WI38 (cell line): ENCODE data around the gene AGMO.

Experiments
- H3K4me3 ChIP-seq: 2 replicates; pipeline ENCODE4 v1.5.1; 2011; ENCODE audit warnings: low read depth, mild to moderate bottlenecking, control low read depth, low read length
- TF ChIP-seq, protein P1 (sequence below): IDR thresholded peaks from 2 replicates; pipeline ENCODE4 v1.5.1; 2012; ENCODE audit warnings: low read depth, mild to moderate bottlenecking, control low read depth, low read length

AGMO gene

DNA sequence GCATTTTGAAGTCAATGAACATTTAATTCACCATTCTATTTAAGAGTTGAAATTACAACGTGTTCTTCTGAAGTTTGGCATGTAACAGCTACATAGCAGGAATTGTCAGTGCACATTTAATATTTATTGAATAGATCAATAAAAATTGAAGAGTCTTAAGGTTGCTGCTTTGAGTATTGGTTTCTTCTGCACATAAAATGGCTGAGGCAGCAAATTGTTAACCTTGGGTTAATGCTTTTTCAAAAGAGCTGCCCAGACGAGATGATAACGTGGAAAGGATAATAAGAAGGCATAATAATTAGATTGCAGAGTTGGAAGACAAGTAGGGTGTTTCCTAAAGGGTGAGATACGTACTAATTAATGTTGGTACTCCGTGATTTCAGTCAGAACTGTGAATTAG is 203.7 kb downstream of the AGMO start:
- H3K4me3 ChIP-seq, result no peak overlapping the region
- TF ChIP-seq, protein P1, sequence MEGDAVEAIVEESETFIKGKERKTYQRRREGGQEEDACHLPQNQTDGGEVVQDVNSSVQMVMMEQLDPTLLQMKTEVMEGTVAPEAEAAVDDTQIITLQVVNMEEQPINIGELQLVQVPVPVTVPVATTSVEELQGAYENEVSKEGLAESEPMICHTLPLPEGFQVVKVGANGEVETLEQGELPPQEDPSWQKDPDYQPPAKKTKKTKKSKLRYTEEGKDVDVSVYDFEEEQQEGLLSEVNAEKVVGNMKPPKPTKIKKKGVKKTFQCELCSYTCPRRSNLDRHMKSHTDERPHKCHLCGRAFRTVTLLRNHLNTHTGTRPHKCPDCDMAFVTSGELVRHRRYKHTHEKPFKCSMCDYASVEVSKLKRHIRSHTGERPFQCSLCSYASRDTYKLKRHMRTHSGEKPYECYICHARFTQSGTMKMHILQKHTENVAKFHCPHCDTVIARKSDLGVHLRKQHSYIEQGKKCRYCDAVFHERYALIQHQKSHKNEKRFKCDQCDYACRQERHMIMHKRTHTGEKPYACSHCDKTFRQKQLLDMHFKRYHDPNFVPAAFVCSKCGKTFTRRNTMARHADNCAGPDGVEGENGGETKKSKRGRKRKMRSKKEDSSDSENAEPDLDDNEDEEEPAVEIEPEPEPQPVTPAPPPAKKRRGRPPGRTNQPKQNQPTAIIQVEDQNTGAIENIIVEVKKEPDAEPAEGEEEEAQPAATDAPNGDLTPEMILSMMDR, result no peak

DNA sequence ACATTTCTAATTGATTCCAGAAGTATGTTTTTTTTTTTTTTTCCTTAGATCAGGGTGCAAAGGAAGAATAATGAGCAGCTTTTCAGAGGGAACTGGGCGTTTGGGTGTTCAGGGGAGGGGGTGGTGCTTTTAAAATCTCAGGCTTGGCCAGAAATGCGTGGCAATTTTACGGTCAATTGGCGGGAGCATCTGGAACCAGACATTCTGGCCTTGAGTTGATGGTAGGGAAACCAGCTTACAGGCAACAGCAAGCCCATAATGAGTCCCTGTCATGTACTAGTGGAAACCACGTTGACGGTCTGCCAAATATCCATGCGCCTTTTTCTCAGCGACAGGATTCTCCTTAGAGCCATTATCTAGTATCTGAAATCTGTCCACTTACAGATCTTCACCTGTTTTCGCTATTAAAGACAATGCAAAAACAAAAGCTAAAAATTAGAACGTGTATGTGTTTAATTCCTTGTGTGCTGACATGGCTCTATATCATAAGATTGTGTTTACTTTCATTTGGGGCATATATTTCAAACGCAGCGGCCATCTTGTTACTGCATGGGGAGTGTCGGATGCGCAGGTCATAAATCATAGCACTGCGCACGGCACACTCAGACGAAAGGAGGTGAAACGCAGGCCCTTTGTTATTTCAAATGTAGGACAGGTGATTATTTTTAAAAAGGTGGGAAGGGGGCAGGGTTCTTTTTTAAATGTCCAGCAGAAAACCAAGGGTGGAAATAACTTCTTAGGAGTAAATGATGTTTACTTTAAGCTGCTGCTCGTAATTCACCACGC is 209.2 kb downstream of the AGMO start:
- TF ChIP-seq, protein P1, result no peak

DNA sequence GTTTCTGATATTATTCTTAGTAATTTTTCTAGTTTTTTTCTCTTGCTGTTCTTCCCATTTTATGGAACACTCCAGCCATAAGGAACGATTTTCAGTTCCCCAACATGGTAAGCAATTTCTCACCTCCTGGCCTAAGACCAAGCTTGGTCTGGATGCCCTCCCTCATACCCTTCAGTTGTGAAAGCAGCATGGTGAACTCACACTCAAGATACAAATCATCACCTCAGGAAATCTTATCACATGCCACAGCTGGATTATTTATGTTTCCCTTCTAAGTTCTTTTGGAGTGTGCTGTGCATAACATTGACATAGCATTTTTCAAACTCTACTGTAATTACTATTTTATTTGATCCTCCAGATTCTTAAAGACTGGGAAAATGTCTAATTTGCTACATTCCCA is 216.6 kb downstream of the AGMO start:
- no peak overlapping the region for H3K4me3 ChIP-seq
- TF ChIP-seq, protein P1, result no peak

More for the DNA sequence above, 209.2 kb downstream of the AGMO start:
- H3K4me3 ChIP-seq, result no peak overlapping the region

DNA sequence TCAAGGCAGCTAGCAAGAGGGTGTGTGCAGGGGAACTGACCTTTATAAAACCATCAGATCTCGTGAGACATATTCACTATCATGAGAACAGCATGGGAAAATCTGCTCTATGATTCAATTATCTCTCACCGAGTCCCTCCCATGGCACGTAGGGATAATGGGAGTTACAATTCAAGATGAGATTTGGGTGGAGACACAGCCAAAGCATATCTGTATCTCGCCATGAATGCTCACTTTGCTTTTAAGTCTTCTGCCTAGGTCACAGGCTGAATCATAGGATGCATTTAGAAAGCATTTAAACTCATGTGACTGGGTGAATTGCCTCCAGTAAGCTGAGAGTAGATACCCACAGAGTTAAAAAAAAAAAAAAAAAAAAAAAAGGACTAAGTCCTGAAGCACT is 220.0 kb downstream of the AGMO start:
- TF ChIP-seq, protein P1, result no peak
- H3K4me3 ChIP-seq, result no peak overlapping the region

DNA sequence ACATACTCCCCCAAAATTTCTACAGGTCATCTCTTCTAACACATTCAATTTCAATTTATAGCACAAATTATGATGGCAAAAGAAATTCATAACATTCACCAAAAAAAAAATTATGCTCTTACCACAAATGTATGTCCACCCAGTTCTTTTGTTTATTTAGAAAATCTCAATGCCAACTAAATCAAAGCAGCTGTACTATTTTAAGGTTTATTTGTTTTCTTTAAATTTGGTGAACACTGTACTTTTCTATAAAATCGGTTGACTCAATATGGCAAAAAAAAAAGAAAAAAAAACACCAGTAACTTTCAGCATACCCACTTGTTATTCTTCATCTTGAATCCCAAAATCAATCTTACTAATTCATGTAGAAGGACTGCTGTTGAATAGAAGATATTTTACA is 225.7 kb downstream of the AGMO start:
- H3K4me3 ChIP-seq, result no peak overlapping the region

DNA sequence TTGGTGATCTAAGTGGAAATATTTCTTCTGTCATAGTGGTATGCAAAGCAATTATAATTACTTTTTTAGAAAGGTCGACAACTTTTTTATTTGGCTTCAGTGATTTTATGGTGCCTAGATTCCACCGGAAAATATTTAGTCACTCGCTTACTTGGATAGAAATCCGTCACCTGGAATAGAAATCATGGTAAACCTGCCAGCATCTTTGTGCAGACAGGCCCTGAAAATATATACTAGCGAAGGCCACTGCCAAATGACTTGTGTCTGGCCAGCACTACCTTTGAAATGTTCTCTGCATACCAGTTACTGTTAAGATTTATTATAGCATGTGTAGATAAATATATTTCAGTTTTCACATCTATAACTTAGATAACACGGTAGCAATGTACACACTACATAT is 226.4 kb downstream of the AGMO start:
- H3K4me3 ChIP-seq, result no peak overlapping the region
- TF ChIP-seq, protein P1, result no peak

More for the DNA sequence above, 225.7 kb downstream of the AGMO start:
- TF ChIP-seq, protein P1, result no peak

DNA sequence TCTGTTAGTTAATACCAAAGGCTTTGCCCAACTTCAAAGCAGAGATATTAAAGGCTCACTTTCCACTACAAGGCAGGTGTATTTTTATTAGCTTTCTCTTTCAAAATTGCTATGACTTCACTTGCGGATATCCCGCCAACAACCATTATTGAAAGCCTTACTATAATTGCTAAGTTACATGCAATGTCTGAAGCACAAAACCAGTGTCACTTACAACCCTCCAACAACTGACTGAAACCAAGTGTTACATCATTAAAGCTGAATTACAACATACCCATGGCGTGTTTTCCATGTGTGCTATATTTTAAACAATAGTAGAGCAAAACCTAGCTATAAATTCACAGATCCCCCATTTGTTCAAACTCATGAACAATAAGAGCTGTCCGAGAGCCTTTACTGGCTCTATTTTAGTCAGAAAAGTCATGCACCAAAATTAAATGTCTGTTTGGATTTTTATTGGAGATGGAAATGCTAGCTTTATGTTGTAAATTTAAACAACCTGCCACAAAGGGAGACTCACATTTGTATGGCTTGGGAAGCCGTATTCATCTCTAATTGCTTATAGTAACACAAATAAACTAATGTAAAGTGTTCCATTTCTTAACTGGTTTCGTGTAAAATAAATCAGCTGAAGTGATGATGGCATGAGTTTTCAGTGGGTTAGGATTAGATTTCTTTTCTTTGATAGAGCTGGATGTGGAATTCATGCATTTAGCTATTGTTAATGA is 227.1 kb downstream of the AGMO start:
- no peak overlapping the region for H3K4me3 ChIP-seq
- TF ChIP-seq, protein P1, result no peak
